ENCODE data around the gene DSC2.

- TF ChIP-seq, protein P1, sequence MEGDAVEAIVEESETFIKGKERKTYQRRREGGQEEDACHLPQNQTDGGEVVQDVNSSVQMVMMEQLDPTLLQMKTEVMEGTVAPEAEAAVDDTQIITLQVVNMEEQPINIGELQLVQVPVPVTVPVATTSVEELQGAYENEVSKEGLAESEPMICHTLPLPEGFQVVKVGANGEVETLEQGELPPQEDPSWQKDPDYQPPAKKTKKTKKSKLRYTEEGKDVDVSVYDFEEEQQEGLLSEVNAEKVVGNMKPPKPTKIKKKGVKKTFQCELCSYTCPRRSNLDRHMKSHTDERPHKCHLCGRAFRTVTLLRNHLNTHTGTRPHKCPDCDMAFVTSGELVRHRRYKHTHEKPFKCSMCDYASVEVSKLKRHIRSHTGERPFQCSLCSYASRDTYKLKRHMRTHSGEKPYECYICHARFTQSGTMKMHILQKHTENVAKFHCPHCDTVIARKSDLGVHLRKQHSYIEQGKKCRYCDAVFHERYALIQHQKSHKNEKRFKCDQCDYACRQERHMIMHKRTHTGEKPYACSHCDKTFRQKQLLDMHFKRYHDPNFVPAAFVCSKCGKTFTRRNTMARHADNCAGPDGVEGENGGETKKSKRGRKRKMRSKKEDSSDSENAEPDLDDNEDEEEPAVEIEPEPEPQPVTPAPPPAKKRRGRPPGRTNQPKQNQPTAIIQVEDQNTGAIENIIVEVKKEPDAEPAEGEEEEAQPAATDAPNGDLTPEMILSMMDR (IDR thresholded peaks at IDR 0.05): no peak
- TF ChIP-seq EZH2phosphoT487 (IDR thresholded peaks at IDR 0.05): no peak
Measured at GRCh38 chr18:31097666-31098065, 4.6 kb downstream of the DSC2 start.
